ENCODE measurements around the gene COL8A2. TPM values are rescaled to one million over a fixed set of nuclear protein-coding genes. Genes with fewer than 3 reads are reported as not detected.

The COL8A2 gene
- total and polyA plus RNA-seq, 2 of the 4 experiments (the other 2 are of a cell fraction), result 0.54 to 1.1 TPM

DNA sequence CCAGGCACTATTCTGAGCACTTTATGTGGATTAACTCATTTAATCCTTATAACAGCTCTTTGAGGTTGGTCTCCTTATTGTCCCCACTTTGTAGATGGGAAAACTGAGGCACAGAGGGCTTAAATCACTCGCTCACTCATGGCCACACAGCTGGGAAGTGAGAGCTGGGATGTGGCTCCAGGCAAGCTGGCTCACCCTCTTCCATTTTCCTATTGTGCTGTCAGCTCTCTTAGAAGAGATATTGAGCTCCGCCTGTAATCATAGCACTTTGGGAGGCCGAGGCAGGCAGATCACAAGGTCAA is 3.8 kb upstream of the COL8A2 start:
- Histone ChIP-seq H4K91ac (ENCODE audit: insufficient read depth, low read depth, low read length) (no peak overlapping the region), H2AK9ac (replicated peaks; ENCODE audit: low read depth, low read length, poor library complexity) (no peak overlapping the region), H3K9me3 (ENCODE audit: control insufficient read depth, insufficient read depth, low read length) (no peaks in the 10 kb centered on the region), H3K4me2 (ENCODE audit: low read depth, low read length) (no peak overlapping the region), H2BK20ac (ENCODE audit: low read depth, low read length) (no peak overlapping the region), H3K27ac (ENCODE audit: insufficient read depth, low read length) (no peak overlapping the region), H2BK5ac (ENCODE audit: low read depth, low read length, poor library complexity, severe bottlenecking) (no peak overlapping the region), H3K4ac (ENCODE audit: low read depth, low read length) (no peak overlapping the region), H3K9me1 (ENCODE audit: insufficient read depth, low read length) (peaks cover 6% of the 10 kb centered on the region; the same call in 1 of the 2 replicates), H3K36me3 (ENCODE audit: control insufficient read depth, insufficient read depth, low read length) (no peaks in the 10 kb centered on the region), H2BK120ac (ENCODE audit: low read depth, low read length) (no peak overlapping the region), H4K5ac (ENCODE audit: low read depth, low read length) (no peak overlapping the region), H3K4me1 (ENCODE audit: control insufficient read depth, insufficient read depth, low read length) (peaks cover 5% of the 10 kb centered on the region), H4K20me1 (ENCODE audit: insufficient read depth, low read length) (no peaks in the 10 kb centered on the region), H3K27me3 (ENCODE audit: control insufficient read depth, insufficient read depth, low read length) (peaks cover 22% of the 10 kb centered on the region), H3K79me1 (ENCODE audit: low read depth in 1 of 2, low read length in 2 of 2) (no peaks in the 10 kb centered on the region), H2BK15ac (ENCODE audit: low read depth, low read length) (no peak overlapping the region), H4K8ac (ENCODE audit: low read depth in 2 of 2, low read length in 2 of 2) (no peak overlapping the region), H3K4me3 (ENCODE audit: insufficient read depth, low read depth, low read length) (no peak overlapping the region), H3K23ac (ENCODE audit: low read depth, low read length) (no peak overlapping the region), H2AK5ac (ENCODE audit: low read depth, low read length) (no peak overlapping the region), H3K56ac (ENCODE audit: extremely low read depth, insufficient read depth, low read length) (no peak overlapping the region), H2AFZ (replicated peaks; ENCODE audit: low read length, poor library complexity) (no peak overlapping the region), H3K18ac (ENCODE audit: low read depth, low read length) (no peak overlapping the region), H3K14ac (replicated peaks; ENCODE audit: low read depth, low read length) (no peak overlapping the region), H3K9ac (ENCODE audit: low read depth, low read length) (no peak overlapping the region)
- DNase-seq, result no peak
- no peak for ATAC-seq (ENCODE audit: low read depth)
- dilution Hi-C loops (cut with HindIII; ENCODE audit: low sequenced_read_pairs, unreplicated experiment), result no loop called here
- POLR2A ChIA-PET (ENCODE audit: unreplicated experiment), result no interaction called here
- WGBS, 2 experiments (ENCODE audit: extremely low coverage in 2 of 2, insufficient read length in 1 of 2), result no CpG with 5 or more reads among the region's 3 CpGs
- in situ Hi-C loops (cut with MboI; ENCODE audit: low sequenced_read_pairs), result no loop called here
- CTCF ChIA-PET, result interaction anchor here (0.7 kb wide), 1 partner anchor 10 kb away, joined by 3 read pairs; no protein-coding TSS in a partner anchor
- intact Hi-C loops (cut with micrococcal nuclease), result no loop called here
- BruUV-seq (replicated peaks), result no TSS peak
- TF ChIP-seq CEBPB (IDR thresholded peaks at IDR 0.05; ENCODE audit: low read depth, low read length) (no peak; the same call in 1 of the 2 replicates), MAZ (IDR thresholded peaks at IDR 0.05; ENCODE audit: borderline replicate concordance, low read depth, low read length) (no peak), NFE2L2 (IDR thresholded peaks at IDR 0.05; ENCODE audit: low read depth, low read length) (no peak), BHLHE40 (IDR thresholded peaks at IDR 0.05; ENCODE audit: low read depth, low read length) (no peak), RFX5 (IDR thresholded peaks at IDR 0.05; ENCODE audit: low read depth, low read length) (no peak), FOS (IDR thresholded peaks at IDR 0.05; ENCODE audit: low read depth, low read length) (no peak), MAFK (IDR thresholded peaks at IDR 0.05; ENCODE audit: low read depth, low read length) (no peak), RCOR1 (IDR thresholded peaks at IDR 0.05; ENCODE audit: insufficient replicate concordance, low read length) (no peak), POLR2A (IDR thresholded peaks at IDR 0.05; ENCODE audit: low read depth, low read length) (no peak)
- TF ChIP-seq, protein P1, sequence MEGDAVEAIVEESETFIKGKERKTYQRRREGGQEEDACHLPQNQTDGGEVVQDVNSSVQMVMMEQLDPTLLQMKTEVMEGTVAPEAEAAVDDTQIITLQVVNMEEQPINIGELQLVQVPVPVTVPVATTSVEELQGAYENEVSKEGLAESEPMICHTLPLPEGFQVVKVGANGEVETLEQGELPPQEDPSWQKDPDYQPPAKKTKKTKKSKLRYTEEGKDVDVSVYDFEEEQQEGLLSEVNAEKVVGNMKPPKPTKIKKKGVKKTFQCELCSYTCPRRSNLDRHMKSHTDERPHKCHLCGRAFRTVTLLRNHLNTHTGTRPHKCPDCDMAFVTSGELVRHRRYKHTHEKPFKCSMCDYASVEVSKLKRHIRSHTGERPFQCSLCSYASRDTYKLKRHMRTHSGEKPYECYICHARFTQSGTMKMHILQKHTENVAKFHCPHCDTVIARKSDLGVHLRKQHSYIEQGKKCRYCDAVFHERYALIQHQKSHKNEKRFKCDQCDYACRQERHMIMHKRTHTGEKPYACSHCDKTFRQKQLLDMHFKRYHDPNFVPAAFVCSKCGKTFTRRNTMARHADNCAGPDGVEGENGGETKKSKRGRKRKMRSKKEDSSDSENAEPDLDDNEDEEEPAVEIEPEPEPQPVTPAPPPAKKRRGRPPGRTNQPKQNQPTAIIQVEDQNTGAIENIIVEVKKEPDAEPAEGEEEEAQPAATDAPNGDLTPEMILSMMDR (conservative IDR thresholded peaks at IDR 0.05; ENCODE audit: low read depth, low read length), result no peak
- TF ChIP-seq, protein P2, sequence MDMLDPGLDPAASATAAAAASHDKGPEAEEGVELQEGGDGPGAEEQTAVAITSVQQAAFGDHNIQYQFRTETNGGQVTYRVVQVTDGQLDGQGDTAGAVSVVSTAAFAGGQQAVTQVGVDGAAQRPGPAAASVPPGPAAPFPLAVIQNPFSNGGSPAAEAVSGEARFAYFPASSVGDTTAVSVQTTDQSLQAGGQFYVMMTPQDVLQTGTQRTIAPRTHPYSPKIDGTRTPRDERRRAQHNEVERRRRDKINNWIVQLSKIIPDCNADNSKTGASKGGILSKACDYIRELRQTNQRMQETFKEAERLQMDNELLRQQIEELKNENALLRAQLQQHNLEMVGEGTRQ (IDR thresholded peaks at IDR 0.05; ENCODE audit: low read depth, low read length), result no peak
